ENCODE measurements around the gene AJAP1. TPM values are rescaled to one million over a fixed set of nuclear protein-coding genes. Genes with fewer than 3 reads are reported as not detected.

AJAP1 gene
- polyA plus RNA-seq, 1 of the 3 experiments (the other 2 are of a cell fraction) = not detected

DNA sequence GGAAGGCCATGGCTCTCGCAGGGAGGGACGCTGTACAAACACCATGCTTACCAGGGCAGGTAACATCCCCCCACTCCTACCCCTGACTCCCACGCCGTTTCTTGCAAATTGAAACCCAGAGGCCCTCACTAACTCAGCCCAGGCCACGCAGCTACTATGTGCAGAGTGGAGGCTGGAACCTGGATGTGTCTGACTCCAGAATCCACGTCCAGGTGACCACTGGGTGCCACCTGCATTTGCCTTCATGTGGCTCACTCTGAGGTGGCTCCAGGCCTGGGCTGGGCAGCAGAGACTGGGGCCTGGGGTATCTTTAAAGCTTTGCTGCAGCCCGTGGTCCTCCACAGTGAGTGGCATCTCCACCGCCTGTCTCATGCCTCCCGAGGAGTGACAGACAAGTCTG, 29.6 kb upstream of the AJAP1 start:
- no peaks in the 10 kb centered on the region for H3K4me1 ChIP-seq (ENCODE audit: control insufficient read depth in 1 of 2, insufficient read depth in 2 of 2, low read depth in 1 of 2, low read length in 1 of 2)
- no peaks in the 10 kb centered on the region for H3K9me3 ChIP-seq
- DNase-seq = no peak
- H3F3A ChIP-seq (replicated peaks; ENCODE audit: insufficient read depth) = no peaks in the 10 kb centered on the region
- H3K79me2 ChIP-seq (ENCODE audit: insufficient read depth) = no peaks in the 10 kb centered on the region
- no peaks in the 10 kb centered on the region for H3K36me3 ChIP-seq (replicated peaks in 1 of 2; ENCODE audit: control insufficient read depth in 1 of 2, insufficient read depth in 2 of 2, low read length in 1 of 2)
- CTCF ChIA-PET = interaction anchor here (1.0 to 1.3 kb wide), 2 partner anchors 10 to 32 kb away, joined by 3 to 6 read pairs; no protein-coding TSS in a partner anchor
- no peak overlapping the region for H3K4me3 ChIP-seq (ENCODE audit: low read depth in 2 of 2, low read length in 1 of 2)
- H4K20me1 ChIP-seq (ENCODE audit: insufficient read depth) = no peaks in the 10 kb centered on the region
- no peaks in the 10 kb centered on the region for H3K27me3 ChIP-seq (ENCODE audit: insufficient read depth)
- POLR2A ChIA-PET = no interaction called here
- no peak overlapping the region for H3K27ac ChIP-seq (ENCODE audit: low read depth in 2 of 2, low read length in 1 of 2)
- no peak for TF ChIP-seq FOSL2 (IDR thresholded peaks at IDR 0.05; ENCODE audit: borderline replicate concordance, low read depth)
- no peak for TF ChIP-seq EZH2phosphoT487 (IDR thresholded peaks at IDR 0.05; ENCODE audit: borderline replicate concordance, low read depth)
- no peak for TF ChIP-seq POLR2AphosphoS5 (IDR thresholded peaks at IDR 0.05; ENCODE audit: low read depth, low read length)
- TF ChIP-seq JUND (IDR thresholded peaks at IDR 0.05) = no peak
- TF ChIP-seq, protein P1, sequence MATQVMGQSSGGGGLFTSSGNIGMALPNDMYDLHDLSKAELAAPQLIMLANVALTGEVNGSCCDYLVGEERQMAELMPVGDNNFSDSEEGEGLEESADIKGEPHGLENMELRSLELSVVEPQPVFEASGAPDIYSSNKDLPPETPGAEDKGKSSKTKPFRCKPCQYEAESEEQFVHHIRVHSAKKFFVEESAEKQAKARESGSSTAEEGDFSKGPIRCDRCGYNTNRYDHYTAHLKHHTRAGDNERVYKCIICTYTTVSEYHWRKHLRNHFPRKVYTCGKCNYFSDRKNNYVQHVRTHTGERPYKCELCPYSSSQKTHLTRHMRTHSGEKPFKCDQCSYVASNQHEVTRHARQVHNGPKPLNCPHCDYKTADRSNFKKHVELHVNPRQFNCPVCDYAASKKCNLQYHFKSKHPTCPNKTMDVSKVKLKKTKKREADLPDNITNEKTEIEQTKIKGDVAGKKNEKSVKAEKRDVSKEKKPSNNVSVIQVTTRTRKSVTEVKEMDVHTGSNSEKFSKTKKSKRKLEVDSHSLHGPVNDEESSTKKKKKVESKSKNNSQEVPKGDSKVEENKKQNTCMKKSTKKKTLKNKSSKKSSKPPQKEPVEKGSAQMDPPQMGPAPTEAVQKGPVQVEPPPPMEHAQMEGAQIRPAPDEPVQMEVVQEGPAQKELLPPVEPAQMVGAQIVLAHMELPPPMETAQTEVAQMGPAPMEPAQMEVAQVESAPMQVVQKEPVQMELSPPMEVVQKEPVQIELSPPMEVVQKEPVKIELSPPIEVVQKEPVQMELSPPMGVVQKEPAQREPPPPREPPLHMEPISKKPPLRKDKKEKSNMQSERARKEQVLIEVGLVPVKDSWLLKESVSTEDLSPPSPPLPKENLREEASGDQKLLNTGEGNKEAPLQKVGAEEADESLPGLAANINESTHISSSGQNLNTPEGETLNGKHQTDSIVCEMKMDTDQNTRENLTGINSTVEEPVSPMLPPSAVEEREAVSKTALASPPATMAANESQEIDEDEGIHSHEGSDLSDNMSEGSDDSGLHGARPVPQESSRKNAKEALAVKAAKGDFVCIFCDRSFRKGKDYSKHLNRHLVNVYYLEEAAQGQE (IDR thresholded peaks at IDR 0.05; ENCODE audit: low read depth, low read length) = no peak
- TF ChIP-seq RCOR1 (IDR thresholded peaks at IDR 0.05; ENCODE audit: low read length) = no peak
- TF ChIP-seq MEF2A (IDR thresholded peaks at IDR 0.05; ENCODE audit: borderline replicate concordance, low read depth) = no peak
- no peak for TF ChIP-seq SIN3A (IDR thresholded peaks at IDR 0.05; ENCODE audit: borderline replicate concordance, low read depth, low read length)
- no peak for TF ChIP-seq FOXM1 (IDR thresholded peaks at IDR 0.05; ENCODE audit: low read depth)
- no peak for TF ChIP-seq YY1 (IDR thresholded peaks at IDR 0.05; ENCODE audit: low read depth)
- TF ChIP-seq EP300 (IDR thresholded peaks at IDR 0.05; ENCODE audit: borderline replicate concordance in 1 of 2, low read depth in 1 of 2, low read length in 1 of 2) = no peak
- no peak for TF ChIP-seq CTCF (IDR thresholded peaks at IDR 0.05)
- TF ChIP-seq ELF1 (IDR thresholded peaks at IDR 0.05) = no peak
- TF ChIP-seq TEAD4 (IDR thresholded peaks at IDR 0.05; ENCODE audit: borderline replicate concordance, insufficient read depth) = no peak
- TF ChIP-seq ZBTB33 (IDR thresholded peaks at IDR 0.05; ENCODE audit: borderline replicate concordance, low read depth) = no peak
- no peak for TF ChIP-seq RFX5 (IDR thresholded peaks at IDR 0.05; ENCODE audit: low read length)
- TF ChIP-seq, protein P2, sequence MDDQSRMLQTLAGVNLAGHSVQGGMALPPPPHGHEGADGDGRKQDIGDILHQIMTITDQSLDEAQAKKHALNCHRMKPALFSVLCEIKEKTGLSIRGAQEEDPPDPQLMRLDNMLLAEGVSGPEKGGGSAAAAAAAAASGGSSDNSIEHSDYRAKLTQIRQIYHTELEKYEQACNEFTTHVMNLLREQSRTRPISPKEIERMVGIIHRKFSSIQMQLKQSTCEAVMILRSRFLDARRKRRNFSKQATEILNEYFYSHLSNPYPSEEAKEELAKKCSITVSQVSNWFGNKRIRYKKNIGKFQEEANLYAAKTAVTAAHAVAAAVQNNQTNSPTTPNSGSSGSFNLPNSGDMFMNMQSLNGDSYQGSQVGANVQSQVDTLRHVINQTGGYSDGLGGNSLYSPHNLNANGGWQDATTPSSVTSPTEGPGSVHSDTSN (IDR thresholded peaks at IDR 0.05) = no peak
- 26% methylated on average over 7 of the region's 9 CpGs for WGBS (ENCODE audit: low lambda C conversion rate)
- H3K9ac ChIP-seq = no peak overlapping the region
- no peaks in the 10 kb centered on the region for H3K9me2 ChIP-seq
- H3K4me2 ChIP-seq = no peak overlapping the region
- no peak overlapping the region for H2AFZ ChIP-seq (ENCODE audit: low read depth)

Measured in SK-N-SH (cell line).